Cardiac muscle cell (in vitro differentiated cells and primary cell): ENCODE results near the gene GFPT1. TPM values are rescaled to one million over a fixed set of nuclear protein-coding genes. Genes with fewer than 3 reads are reported as not detected.

Experiments used
- DNase-seq, 2 donors: peaks; one replicate each; pipeline versions ENCODE4 v3.0.0 to v3.0.0-alpha.2; 2010 to 2017; ENCODE audit warnings: low read depth in 1 of 2, low spot score in 1 of 2
- H3K27ac ChIP-seq: fragments of 200-600 bp; sonication (generic); 2 replicates; pipeline ENCODE4 v1.5.1; 2016
- H3K27me3 ChIP-seq: fragments of 200-600 bp; sonication (generic); 2 replicates; pipeline ENCODE4 v1.6.0; 2016; ENCODE audit warnings: control low read depth
- H3K36me3 ChIP-seq: fragments of 200-600 bp; sonication (generic); 2 replicates; pipeline ENCODE4 v1.5.1; 2016; ENCODE audit warnings: control low read depth
- H3K4me1 ChIP-seq: fragments of 200-600 bp; sonication (generic); 2 replicates; pipeline ENCODE4 v1.8.1; 2017; ENCODE audit warnings: low read depth, mild to moderate bottlenecking, mixed run types
- H3K4me3 ChIP-seq: fragments of 200-600 bp; sonication (generic); 2 replicates; pipeline ENCODE4 v1.5.1; 2016; ENCODE audit warnings: mild to moderate bottlenecking
- H3K9me3 ChIP-seq: fragments of 200-600 bp; sonication (generic); 2 replicates; pipeline ENCODE4 v1.5.1; 2017; ENCODE audit warnings: low read depth, mild to moderate bottlenecking, control low read depth
- polyA plus RNA-seq: library from polyadenylated mRNA; unstranded; fragments of >200 nt; fragmentation: Nextera tagmentation; extraction: Ambion mirVana; gene quantifications from 2 replicates; pipeline ENCODE4 v1.2.1, GENCODE V29; 2016
- total RNA-seq: library from RNA; depleted of rRNA; stranded (reverse); fragments of >200 nt; gene quantifications from 2 replicates; pipeline ENCODE4 v1.2.3, GENCODE V29; 2016
- TF ChIP-seq, protein P1 (sequence below): IDR thresholded peaks from 2 replicates; pipeline ENCODE4 v1.5.1; 2012; ENCODE audit warnings: low read depth, mild to moderate bottlenecking, low read length

GFPT1 gene
- total and polyA plus RNA-seq, 2 experiments from 2014 or later: 22.4 to 31.7 TPM

DNA sequence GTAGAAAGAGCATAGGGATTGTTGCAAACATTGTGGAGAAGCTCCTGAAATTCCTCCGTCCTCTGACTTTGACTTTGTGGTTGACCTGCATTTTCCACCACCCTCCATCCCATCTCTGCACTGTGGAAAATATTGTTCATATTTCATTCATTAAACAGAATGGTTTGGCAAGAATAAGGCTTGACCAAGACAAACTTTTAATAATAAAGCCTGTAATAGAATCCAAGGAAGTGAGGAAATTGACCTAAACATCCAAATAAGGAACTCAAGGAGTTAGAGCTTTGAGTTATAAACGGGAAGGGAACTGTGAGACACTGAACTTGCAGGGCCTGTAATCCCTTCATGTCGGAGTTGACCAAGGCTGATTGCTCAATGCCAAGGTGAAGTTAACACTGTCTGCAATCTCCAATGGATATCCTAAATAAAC lies 115.2 kb downstream of the GFPT1 start:
- H3K9me3 ChIP-seq: no peaks in the 10 kb centered on the region
- peak in 1 of 2 donors; percentile 79 for DNase-seq
- H3K27ac ChIP-seq: no peak overlapping the region
- TF ChIP-seq, protein P1, sequence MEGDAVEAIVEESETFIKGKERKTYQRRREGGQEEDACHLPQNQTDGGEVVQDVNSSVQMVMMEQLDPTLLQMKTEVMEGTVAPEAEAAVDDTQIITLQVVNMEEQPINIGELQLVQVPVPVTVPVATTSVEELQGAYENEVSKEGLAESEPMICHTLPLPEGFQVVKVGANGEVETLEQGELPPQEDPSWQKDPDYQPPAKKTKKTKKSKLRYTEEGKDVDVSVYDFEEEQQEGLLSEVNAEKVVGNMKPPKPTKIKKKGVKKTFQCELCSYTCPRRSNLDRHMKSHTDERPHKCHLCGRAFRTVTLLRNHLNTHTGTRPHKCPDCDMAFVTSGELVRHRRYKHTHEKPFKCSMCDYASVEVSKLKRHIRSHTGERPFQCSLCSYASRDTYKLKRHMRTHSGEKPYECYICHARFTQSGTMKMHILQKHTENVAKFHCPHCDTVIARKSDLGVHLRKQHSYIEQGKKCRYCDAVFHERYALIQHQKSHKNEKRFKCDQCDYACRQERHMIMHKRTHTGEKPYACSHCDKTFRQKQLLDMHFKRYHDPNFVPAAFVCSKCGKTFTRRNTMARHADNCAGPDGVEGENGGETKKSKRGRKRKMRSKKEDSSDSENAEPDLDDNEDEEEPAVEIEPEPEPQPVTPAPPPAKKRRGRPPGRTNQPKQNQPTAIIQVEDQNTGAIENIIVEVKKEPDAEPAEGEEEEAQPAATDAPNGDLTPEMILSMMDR: no peak
- H3K36me3 ChIP-seq: no peaks in the 10 kb centered on the region
- H3K4me3 ChIP-seq: no peak overlapping the region
- H3K4me1 ChIP-seq: no peaks in the 10 kb centered on the region
- no peaks in the 10 kb centered on the region for H3K27me3 ChIP-seq

Other genes with a start within 250 kb of the GFPT1 start
- 78.8 and 82.6 TPM in 2 replicates for gene NFU1, start 50.2 kb upstream of the GFPT1 start, total RNA-seq
- gene NFU1, start 50.2 kb upstream of the GFPT1 start, polyA plus RNA-seq: 129 and 131 TPM in 2 replicates